ENCODE data around the gene KRT85.

GRCh38 chr12:52322069-52322468 is 45.2 kb downstream of the KRT85 start:
- no peak for TF ChIP-seq EZH2 (IDR thresholded peaks at IDR 0.05; ENCODE audit: borderline replicate concordance, insufficient read depth, low read depth, low read length, poor library complexity, severe bottlenecking)
- TF ChIP-seq, protein P1, sequence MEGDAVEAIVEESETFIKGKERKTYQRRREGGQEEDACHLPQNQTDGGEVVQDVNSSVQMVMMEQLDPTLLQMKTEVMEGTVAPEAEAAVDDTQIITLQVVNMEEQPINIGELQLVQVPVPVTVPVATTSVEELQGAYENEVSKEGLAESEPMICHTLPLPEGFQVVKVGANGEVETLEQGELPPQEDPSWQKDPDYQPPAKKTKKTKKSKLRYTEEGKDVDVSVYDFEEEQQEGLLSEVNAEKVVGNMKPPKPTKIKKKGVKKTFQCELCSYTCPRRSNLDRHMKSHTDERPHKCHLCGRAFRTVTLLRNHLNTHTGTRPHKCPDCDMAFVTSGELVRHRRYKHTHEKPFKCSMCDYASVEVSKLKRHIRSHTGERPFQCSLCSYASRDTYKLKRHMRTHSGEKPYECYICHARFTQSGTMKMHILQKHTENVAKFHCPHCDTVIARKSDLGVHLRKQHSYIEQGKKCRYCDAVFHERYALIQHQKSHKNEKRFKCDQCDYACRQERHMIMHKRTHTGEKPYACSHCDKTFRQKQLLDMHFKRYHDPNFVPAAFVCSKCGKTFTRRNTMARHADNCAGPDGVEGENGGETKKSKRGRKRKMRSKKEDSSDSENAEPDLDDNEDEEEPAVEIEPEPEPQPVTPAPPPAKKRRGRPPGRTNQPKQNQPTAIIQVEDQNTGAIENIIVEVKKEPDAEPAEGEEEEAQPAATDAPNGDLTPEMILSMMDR (IDR thresholded peaks at IDR 0.05) = no peak

Measured in B cell (primary cell).